Measurements from ENCODE around the gene EDEM2. TPM values are rescaled to one million over a fixed set of nuclear protein-coding genes. Genes with fewer than 3 reads are reported as not detected.

Gene EDEM2
- total and polyA plus RNA-seq, 10 donors = 18.3 to 37.5 (median 32.2) TPM

GRCh38 chr20:35179292-35180212, 32.4 kb upstream of the EDEM2 start:
- peaks cover 0 to 5% (median 0%) of the 10 kb centered on the region in 6 donors for H3K4me1 ChIP-seq
- 86 to 92% (median 91%) methylated on average over 11 of the region's 11 CpGs for WGBS, 5 donors
- H3K36me3 ChIP-seq = peaks cover 0 to 26% (median 6%) of the 10 kb centered on the region in 6 donors
- H3K27ac ChIP-seq = no peak overlapping the region
- DNase-seq = no peak
- H3K9me3 ChIP-seq = no peaks in the 10 kb centered on the region
- TF ChIP-seq CTCF (IDR thresholded peaks at IDR 0.05 in 8 of 11, conservative IDR thresholded peaks at IDR 0.05 in 3 of 11) (no peak), POLR2A (IDR thresholded peaks at IDR 0.05) (no peak), POLR2AphosphoS5 (IDR thresholded peaks at IDR 0.05) (no peak)
- no peaks in the 10 kb centered on the region for H3K27me3 ChIP-seq (replicated peaks in 1 of 7)
- H3K4me3 ChIP-seq = no peak overlapping the region
- intact Hi-C loops (cut with DNase I; ENCODE audit: low total_unique reads) = no loop called here

- DNase-seq = no peak
- TF ChIP-seq POLR2AphosphoS5 (IDR thresholded peaks at IDR 0.05) (no peak), CTCF (IDR thresholded peaks at IDR 0.05 in 8 of 11, conservative IDR thresholded peaks at IDR 0.05 in 3 of 11) (no peak), POLR2A (IDR thresholded peaks at IDR 0.05) (no peak)
- H3K27ac ChIP-seq = no peak overlapping the region
- peaks cover 3 to 30% (median 10%) of the 10 kb centered on the region in 6 donors for H3K4me1 ChIP-seq
- H3K36me3 ChIP-seq = peaks cover 0 to 26% (median 6%) of the 10 kb centered on the region in 6 donors
- intact Hi-C loops (cut with DNase I; ENCODE audit: low total_unique reads) = no loop called here
- no peaks in the 10 kb centered on the region for H3K9me3 ChIP-seq
- no peaks in the 10 kb centered on the region for H3K27me3 ChIP-seq (replicated peaks in 1 of 7)
- 94 to 97% (median 95%) methylated on average over 14 of the region's 14 CpGs for WGBS, 5 donors
- no peak overlapping the region for H3K4me3 ChIP-seq
These were observed 29.0 kb upstream of the EDEM2 start for GRCh38 chr20:35176132-35176531.

- Histone ChIP-seq H3K27me3 (replicated peaks in 1 of 7) (no peaks in the 10 kb centered on the region), H3K36me3 (peaks cover 0 to 25% (median 6%) of the 10 kb centered on the region in 6 donors), H3K4me1 (peaks cover 3 to 32% (median 10%) of the 10 kb centered on the region in 6 donors), H3K4me3 (peak overlapping the region in 1 of 8 donors; percentile 69), H3K9me3 (no peaks in the 10 kb centered on the region), H3K27ac (peak overlapping the region in 2 of 8 donors; percentile 8 to 81)
- intact Hi-C loops (cut with DNase I; ENCODE audit: low total_unique reads) = no loop called here
- no peak for TF ChIP-seq CTCF (IDR thresholded peaks at IDR 0.05 in 8 of 11, conservative IDR thresholded peaks at IDR 0.05 in 3 of 11)
- peak in 1 of 3 donors; percentile 24 for TF ChIP-seq POLR2AphosphoS5 (IDR thresholded peaks at IDR 0.05)
- WGBS, 5 donors = 76 to 86% (median 81%) methylated on average over 42 to 49 of the region's 49 CpGs
- DNase-seq = peak; percentile 65
These were observed 27.5 kb upstream of the EDEM2 start for GRCh38 chr20:35174458-35175216.
